ENCODE measurements around the gene CEBPZ. TPM values are rescaled to one million over a fixed set of nuclear protein-coding genes. Genes with fewer than 3 reads are reported as not detected.

Gene CEBPZ
- polyA plus RNA-seq, 3 donors, result 98.8 to 109 (median 99.8) TPM

DNA sequence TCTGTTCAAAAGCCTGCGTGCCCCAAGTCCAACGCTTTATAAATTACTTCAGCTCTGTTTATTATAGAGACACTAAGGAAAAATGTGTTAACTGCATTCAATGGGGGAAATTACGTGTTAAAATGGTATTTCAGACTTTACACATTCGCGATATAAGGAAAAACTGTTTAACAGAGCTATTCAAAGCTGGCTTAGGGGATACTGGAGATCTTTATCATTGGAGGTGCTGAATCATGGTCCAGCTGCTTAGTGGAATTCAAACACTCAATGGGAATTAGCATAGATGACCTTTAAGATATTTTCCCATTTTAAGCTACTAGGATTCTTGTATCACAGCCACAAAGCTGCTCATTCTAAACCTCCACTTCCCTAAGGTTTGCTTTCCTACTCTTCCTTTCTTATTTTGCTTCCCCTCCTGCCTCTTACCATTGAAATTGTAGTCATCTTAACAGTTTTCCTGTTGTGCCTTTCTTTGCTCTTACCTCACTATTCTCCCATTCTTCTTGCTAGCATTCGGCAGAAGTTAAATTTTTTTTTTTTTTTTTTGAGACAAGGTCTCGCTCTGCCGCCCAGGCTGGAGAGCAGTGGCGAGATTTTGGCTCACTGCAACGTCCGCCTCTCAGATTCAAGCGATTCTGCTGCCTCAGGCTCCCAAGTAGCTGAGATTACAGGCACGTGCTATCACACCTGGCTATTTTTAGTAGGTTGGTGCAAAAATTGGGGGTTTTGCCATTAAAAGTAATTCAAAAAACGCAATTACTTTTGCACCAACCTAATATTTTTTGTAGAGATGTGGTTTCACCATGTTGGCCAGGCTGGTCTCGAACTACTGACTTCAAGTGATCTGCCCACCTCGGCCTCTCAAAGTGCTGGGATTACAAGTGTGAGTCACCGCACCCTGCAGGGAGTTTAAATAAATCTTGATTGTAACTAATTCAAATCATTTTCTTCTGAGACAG, 49.4 kb downstream of the CEBPZ start:
- DNase-seq (ENCODE audit: low read depth in 3 of 3, low spot score in 2 of 3), result no peak

DNA sequence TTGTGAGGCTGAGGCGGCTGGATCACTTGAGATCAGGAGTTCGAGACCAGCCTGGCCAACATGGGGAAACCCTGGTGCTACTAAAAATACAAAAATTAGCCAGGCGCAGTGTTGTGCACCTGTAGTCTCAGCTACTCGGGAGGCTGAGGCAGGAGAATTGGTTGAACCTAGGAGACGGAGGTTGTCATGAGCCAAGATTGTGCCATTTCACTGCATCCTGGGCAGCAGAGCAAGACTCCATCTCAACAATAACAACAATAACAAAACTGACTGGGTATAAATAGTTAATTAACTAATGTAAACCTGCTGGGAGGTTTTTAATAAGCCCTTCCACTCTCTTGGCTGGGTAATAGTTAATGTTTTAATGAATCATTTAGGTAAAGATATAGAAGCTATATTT, 50.8 kb downstream of the CEBPZ start:
- no peak for DNase-seq (ENCODE audit: low read depth in 3 of 3, low spot score in 2 of 3)

DNA sequence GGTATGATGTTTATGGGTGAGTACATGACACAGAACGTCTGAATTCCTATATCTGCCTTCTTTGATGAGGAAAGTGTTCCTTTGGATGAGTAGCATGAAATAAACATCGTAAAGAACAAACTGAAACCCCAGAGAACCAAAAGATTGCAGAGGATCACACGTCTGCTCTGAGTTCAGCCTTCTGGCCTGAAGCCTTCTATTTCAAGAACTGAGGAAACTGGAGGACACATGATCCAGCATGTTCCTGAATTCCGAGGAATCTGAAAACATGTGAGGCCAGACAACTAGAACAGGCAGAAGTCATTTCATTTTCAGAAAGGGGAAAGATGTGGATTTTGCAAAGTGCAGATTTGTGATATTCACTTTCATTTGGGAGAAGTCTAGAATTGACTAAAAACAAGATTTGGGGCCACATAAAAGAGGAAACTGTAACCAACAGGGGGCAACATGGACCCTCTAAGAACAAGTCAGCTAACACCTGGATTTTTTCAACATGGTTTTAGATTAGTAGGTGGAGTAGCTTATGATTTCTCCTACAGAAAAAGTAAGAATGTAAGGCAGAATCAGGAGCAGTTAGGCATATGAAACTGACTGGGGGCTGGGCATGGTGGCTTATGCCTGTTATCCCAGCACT, 51.3 kb downstream of the CEBPZ start:
- no peak for DNase-seq (ENCODE audit: low read depth in 3 of 3, low spot score in 2 of 3)

DNA sequence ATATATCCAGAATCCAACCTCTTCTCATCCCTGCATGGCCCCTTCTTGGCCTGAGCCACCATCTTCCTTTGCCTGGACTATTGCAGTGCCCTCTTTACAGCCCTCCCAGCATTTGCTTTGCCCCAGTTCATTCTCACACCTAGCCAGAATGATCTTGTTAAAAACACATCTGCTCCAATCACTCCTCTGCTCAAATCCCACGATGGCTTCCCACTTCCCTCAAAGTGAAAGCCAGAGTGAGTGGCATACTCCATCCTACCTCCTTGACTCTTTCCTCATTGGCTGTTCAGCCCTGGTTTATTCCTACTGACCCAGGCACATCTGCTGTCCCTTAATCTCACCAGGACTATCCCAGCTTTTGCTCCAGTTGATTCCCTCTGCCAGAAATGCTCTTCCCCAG, 57.7 kb downstream of the CEBPZ start:
- DNase-seq (ENCODE audit: low read depth in 3 of 3, low spot score in 2 of 3), result no peak

- DNase-seq (ENCODE audit: low read depth in 3 of 3, low spot score in 2 of 3), result no peak
Observed at GRCh38 chr2:37171624-37171950, 59.8 kb downstream of the CEBPZ start.

DNA sequence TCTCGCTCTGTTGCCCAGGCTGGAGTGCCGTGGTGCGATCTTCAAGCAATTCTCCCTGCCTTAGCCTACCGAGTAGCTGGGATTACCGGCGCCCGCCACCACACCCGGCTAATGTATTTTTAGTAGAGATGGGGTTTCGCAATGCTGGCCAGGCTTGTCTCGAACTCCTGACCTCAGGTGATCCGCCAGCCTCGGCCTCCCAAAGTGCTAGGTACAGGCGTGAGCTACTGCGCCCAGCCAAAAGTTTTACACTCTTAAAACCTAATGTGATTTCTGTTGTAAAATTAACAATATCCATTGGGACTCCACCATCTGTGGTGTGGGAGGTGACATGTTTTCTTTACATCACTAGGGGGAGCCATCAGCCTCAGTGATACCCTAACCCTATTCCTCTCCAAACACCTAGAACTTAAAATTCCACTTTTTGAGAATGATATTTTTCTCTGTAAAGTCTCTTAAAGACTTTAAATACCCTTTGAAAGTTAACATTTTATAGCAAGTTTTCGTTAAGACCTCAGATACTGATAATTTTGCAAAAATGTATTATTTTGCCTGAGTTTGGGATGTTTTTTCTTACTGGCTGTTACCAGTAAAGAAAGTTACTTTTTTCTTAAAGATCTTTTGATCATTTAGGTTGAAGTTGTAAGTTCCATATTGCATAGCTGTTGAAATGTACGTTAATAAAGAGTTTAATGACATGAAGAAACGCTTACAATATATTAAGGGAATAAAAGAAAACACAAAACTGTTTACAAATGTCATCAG, 63.0 kb downstream of the CEBPZ start:
- no peak for DNase-seq (ENCODE audit: low read depth in 3 of 3, low spot score in 2 of 3)

DNA sequence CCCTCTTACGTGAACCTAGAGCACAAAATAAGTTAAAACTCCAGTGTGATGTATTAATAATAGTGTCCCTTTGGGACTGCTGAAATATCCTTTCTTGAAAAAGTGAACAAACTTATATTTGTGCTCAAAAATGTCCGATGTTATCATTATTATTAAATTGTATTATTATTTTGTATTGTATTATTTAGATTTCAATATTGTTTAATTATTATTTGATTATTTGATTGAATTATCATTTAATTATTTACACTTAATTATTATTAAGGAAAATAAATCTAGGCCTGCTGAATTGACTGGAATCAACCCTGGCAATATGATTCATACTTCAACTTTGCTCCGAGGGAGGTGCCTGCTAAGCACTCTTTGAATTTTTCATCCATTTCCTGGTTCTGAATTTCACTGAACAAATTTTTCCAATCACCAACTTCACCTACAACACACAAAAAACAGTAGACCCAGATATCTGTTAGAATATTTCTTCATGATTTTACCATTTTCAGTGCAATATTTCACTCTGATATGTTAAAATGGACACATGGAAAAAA, 63.7 kb downstream of the CEBPZ start:
- no peak for DNase-seq (ENCODE audit: low read depth in 3 of 3, low spot score in 2 of 3)

DNA sequence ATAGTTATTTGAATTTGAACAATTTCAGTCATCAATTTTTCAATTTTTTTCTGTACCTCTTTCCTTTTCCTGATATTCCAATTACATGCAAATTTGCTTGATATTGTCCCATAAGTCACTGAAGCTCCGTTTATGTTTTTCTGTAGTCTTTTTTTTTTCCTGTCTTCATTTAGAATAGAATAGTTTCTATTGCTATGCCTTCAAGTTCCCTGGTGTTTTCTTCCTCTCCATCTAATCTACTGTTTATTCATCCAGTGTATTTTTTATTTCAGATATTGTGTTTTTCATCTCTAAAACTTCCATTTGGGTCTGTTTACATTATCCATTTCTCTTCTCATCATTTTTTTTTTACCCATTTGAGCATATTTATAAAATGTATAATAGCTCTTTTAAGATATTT, 66.6 kb downstream of the CEBPZ start:
- DNase-seq (ENCODE audit: low read depth in 3 of 3, low spot score in 2 of 3), result no peak

GRCh38 chr2:37156857-37157714, 74.3 kb downstream of the CEBPZ start, which contains the start of gene EIF2AK2:
TSS of gene EIF2AK2 (minus strand) at chr2:37156980. CDS start at chr2:37147806, 9,174 bp downstream.
- DNase-seq (ENCODE audit: low read depth in 3 of 3, low spot score in 2 of 3), result peak in 2 of 3 donors; percentile 53 to 61

DNA sequence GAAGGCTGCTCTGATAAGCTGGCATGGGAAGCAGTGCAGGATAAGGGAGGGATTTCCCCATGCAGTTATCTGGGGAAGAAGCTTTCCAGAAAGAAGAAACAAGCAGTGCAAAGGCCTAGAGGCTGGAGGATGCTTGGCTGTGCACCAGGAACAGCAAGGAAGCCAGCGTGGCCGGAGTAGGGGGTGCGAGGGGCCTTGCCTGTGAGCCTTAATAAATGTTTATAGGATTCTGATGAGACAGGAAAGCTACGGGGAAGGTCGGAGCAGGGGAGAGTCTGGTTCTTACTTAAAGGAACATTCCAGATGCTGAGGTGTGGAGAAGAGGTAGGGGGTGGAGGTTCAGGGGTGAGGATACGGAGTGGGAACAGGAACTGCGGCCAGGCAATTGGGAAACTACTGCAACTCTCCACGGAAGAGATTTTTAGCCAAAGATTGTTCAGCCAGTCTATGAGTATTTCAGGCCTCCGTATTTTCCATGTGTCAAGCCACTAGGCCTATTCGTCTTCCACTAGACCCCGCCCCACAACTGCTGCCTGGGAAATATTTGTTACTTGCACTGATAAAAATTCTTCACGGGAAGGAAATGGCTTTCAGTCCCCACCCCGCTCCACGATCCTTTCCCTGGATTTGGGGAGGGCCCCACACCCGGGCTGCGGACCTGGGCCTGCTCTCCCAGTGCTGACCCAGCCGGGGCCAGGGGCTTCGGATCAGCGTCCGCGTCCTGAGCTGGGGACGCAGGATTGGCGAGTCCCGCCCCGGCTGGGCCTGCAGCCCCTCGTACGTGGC, 75.1 kb downstream of the CEBPZ start:
- DNase-seq (ENCODE audit: low read depth in 3 of 3, low spot score in 2 of 3), result peak; percentile 31 to 54 (median 50)

DNA sequence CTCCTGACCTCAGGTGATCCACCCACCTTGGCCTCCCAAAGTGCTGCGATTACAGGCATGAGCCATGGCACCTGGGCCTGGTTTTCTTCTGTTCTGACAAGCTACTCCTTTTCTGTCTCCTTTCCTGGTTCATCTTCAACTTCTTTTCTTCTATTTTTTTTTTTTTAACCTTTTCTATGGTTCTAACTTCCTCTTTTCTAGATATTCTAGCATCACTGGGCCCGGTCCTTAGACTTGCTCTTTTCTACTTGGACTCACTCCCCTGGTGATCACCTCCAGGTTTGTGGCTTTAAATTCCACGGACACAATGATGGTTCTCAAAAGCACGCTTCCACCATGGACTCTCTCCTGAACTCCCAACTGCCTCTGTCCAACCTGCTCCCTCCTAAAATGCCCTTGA, 76.6 kb downstream of the CEBPZ start:
- DNase-seq (ENCODE audit: low read depth in 3 of 3, low spot score in 2 of 3), result no peak

DNA sequence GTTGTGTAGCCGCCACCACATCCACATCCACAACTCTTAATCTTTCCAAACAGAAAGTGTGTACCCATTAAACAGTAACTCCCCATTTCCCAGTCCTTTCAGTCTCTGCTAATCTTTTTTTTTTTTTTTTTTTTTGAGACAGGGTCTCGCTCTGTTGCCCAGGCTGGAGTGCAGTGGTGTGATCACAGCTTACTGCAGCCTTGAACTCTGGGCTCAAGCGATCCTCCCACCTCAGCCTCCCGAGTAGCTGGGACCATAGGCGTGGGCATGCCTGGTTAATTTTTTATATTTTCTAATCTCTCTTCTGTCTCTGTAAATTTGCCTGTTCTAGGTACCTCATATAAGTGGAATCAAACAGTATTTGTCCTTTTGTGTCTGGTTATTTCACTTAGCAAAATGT, 78.2 kb downstream of the CEBPZ start:
- no peak for DNase-seq (ENCODE audit: low read depth in 3 of 3, low spot score in 2 of 3)

Other genes starting within 250 kb of the CEBPZ start
- 10 to 100 TPM; 22.9 to 25.1 (median 22.9) TPM for gene HEATR5B, start 147.2 kb downstream of the CEBPZ start, polyA plus RNA-seq (ENCODE audit: insufficient read length in 3 of 3)
- 10 to 100 TPM; 10.2 to 12.2 (median 10.8) TPM for gene GPATCH11, start 147.1 kb downstream of the CEBPZ start, polyA plus RNA-seq (ENCODE audit: insufficient read length in 3 of 3)
- gene EIF2AK2, start 74.6 kb downstream of the CEBPZ start, polyA plus RNA-seq (ENCODE audit: insufficient read length in 3 of 3), result 10 to 100 TPM; 33.4 to 36.7 (median 34.0) TPM
- not detected for gene SULT6B1, start 42.9 kb downstream of the CEBPZ start, polyA plus RNA-seq (ENCODE audit: insufficient read length in 3 of 3)
- gene CEBPZOS, start 35.1 kb downstream of the CEBPZ start, polyA plus RNA-seq (ENCODE audit: insufficient read length in 3 of 3), result 10 to 100 TPM; 55.3 to 56.9 (median 56.6) TPM
- 10 to 100 TPM; 24.0 to 28.1 (median 24.9) TPM for gene NDUFAF7, start 62 bp upstream of the CEBPZ start, polyA plus RNA-seq (ENCODE audit: insufficient read length in 3 of 3)
- 10 to 100 TPM; 49.5 to 53.1 (median 52.2) TPM for gene PRKD3, start 93.2 kb upstream of the CEBPZ start, polyA plus RNA-seq (ENCODE audit: insufficient read length in 3 of 3)
- gene QPCT, start 113.0 kb upstream of the CEBPZ start, polyA plus RNA-seq (ENCODE audit: insufficient read length in 3 of 3), result 10 to 100 TPM; 11.4 to 16.4 (median 16.2) TPM

All from right renal cortex interstitium (tissue), 3 donors.